H1 (cell line): ENCODE results near the gene MFAP3L. TPM values are rescaled to one million over a fixed set of nuclear protein-coding genes. Genes with fewer than 3 reads are reported as not detected.

ENCODE experiments used
- CTCF ChIA-PET: fragments of 300-600 bp; sonication (Branson Sonifier 250); formaldehyde crosslinking; loops from one replicate; lab custom pipeline; 2021; ENCODE audit not compliant: partially characterized antibody; lab: Charles Lee
- POLR2A ChIA-PET: fragments of 300-600 bp; sonication (Branson Sonifier 250); formaldehyde crosslinking; loops from one replicate; lab custom pipeline; 2021; ENCODE audit warnings: inconsistent platforms; ENCODE audit not compliant: partially characterized antibody; lab: Charles Lee
- DNase-seq, 2 experiments: peaks; one replicate each; pipeline versions ENCODE4 v3.0.0 to v3.0.0-alpha.2; 2010 to 2022; ENCODE audit warnings: low spot score in 2 of 2, low read depth in 1 of 2, mixed read lengths in 1 of 2
- FAIRE-seq: peaks from 2 replicates; lab custom pipeline; 2011; peaks lifted over from hg19 to GRCh38; lab: Jason Lieb, UNC
- H2AFZ ChIP-seq: 2 replicates; pipeline ENCODE4 v1.8.1; 2012; ENCODE audit warnings: low read length, inconsistent platforms
- H2AK5ac ChIP-seq: 2 replicates; pipeline ENCODE4 v1.6.1; 2013; ENCODE audit warnings: low read depth, low read length
- H2BK120ac ChIP-seq: replicated peaks from 2 replicates; pipeline ENCODE3; 2013; ENCODE audit warnings: low read depth, low read length, inconsistent platforms
- H2BK12ac ChIP-seq: 2 replicates; pipeline ENCODE4 v1.6.1; 2013; ENCODE audit warnings: low read depth, low read length
- H2BK15ac ChIP-seq: 2 replicates; pipeline ENCODE4 v1.6.1; 2013; ENCODE audit warnings: low read length
- H2BK20ac ChIP-seq: 2 replicates; pipeline ENCODE4 v1.6.1; 2013; ENCODE audit warnings: low read length
- H2BK5ac ChIP-seq: 2 replicates; pipeline ENCODE4 v1.6.1; 2013; ENCODE audit warnings: low read depth, low read length
- H3K14ac ChIP-seq: 2 replicates; pipeline ENCODE4 v1.6.1; 2013; ENCODE audit warnings: inconsistent platforms; ENCODE audit not compliant: insufficient read length
- H3K18ac ChIP-seq: 2 replicates; pipeline ENCODE4 v1.6.1; 2013; ENCODE audit warnings: low read length; ENCODE audit errors: extremely low read depth
- H3K23ac ChIP-seq: 2 replicates; pipeline ENCODE4 v1.6.1; 2013; ENCODE audit warnings: inconsistent platforms; ENCODE audit not compliant: insufficient read length
- H3K23me2 ChIP-seq: 2 replicates; pipeline ENCODE4 v1.6.1; 2013; ENCODE audit warnings: low read depth, low read length
- H3K27ac ChIP-seq: 2 replicates; pipeline ENCODE4 v1.6.1; 2011; ENCODE audit warnings: low read depth, low read length, inconsistent platforms
- H3K27me3 ChIP-seq, 4 experiments: replicated peaks in 1 of 4; 1 replicate in 1 of 4; 2 replicates in 3 of 4; pipeline versions ENCODE4 v1.6.1 to v1.8.1; 2011 to 2013; ENCODE audit warnings: low read length in 3 of 4, mild to moderate bottlenecking in 3 of 4, inconsistent platforms in 2 of 4, mixed read lengths in 2 of 4, moderate library complexity in 1 of 4; ENCODE audit not compliant: control insufficient read depth in 3 of 4, insufficient read depth in 3 of 4; ENCODE audit errors: extremely low read depth in 1 of 4
- H3K36me3 ChIP-seq, 4 experiments: 2 replicates each; pipeline versions ENCODE4 v1.6.1 to v1.8.1; 2011 to 2013; ENCODE audit warnings: mild to moderate bottlenecking in 4 of 4, low read length in 3 of 4, moderate library complexity in 2 of 4, control low read depth in 1 of 4, inconsistent platforms in 1 of 4; ENCODE audit not compliant: insufficient read depth in 4 of 4, control insufficient read depth in 2 of 4
- H3K4ac ChIP-seq: replicated peaks from 2 replicates; pipeline ENCODE3; 2013; ENCODE audit warnings: low read length, low read depth, mixed read lengths, inconsistent platforms; ENCODE audit not compliant: insufficient read length
- H3K4me1 ChIP-seq, 4 experiments: replicated peaks in 1 of 4; 1 replicate in 1 of 4; 2 replicates in 3 of 4; pipeline versions ENCODE4 v1.6.1 to v1.8.1; 2011 to 2013; ENCODE audit warnings: low read length in 3 of 4, inconsistent platforms in 2 of 4, mixed read lengths in 1 of 4; ENCODE audit not compliant: insufficient read depth in 4 of 4, control insufficient read depth in 3 of 4
- H3K4me2 ChIP-seq, 2 experiments: 2 replicates each; pipeline versions ENCODE4 v1.6.1 to v1.8.1; 2011 to 2013; ENCODE audit warnings: low read depth in 2 of 2, low read length in 2 of 2, control low read depth in 1 of 2, inconsistent platforms in 1 of 2, mild to moderate bottlenecking in 1 of 2; ENCODE audit not compliant: insufficient read depth in 1 of 2
- H3K4me3 ChIP-seq, 4 experiments: fragments of 200-600, 300-600 bp in 1 of 4; sonication (generic), shearing (Covaris generic), sonication (Bioruptor Twin) in 1 of 4; 2 replicates each; pipeline versions ENCODE4 v1.5.1 to v1.8.1; 2011 to 2016; ENCODE audit warnings: low read length in 4 of 4, low read depth in 3 of 4, control low read depth in 2 of 4, inconsistent platforms in 2 of 4, mild to moderate bottlenecking in 2 of 4, mixed read lengths in 1 of 4, moderate library complexity in 1 of 4; ENCODE audit not compliant: insufficient read depth in 2 of 4; ENCODE audit errors: extremely low read depth in 1 of 4
- H3K56ac ChIP-seq: replicated peaks from 2 replicates; pipeline ENCODE3; 2013; ENCODE audit warnings: low read depth, mild to moderate bottlenecking, mixed read lengths, low read length, inconsistent platforms; ENCODE audit not compliant: insufficient read length
- H3K79me1 ChIP-seq: 2 replicates; pipeline ENCODE4 v1.6.1; 2013; ENCODE audit warnings: low read depth, low read length, control low read depth
- H3K79me2 ChIP-seq, 2 experiments: 2 replicates each; pipeline versions ENCODE4 v1.6.1 to v1.8.1; 2012 to 2013; ENCODE audit warnings: low read length in 2 of 2, mild to moderate bottlenecking in 2 of 2, inconsistent platforms in 1 of 2; ENCODE audit not compliant: insufficient read depth in 2 of 2, control insufficient read depth in 1 of 2
- H3K9ac ChIP-seq, 4 experiments: replicated peaks in 1 of 4; 1 replicate in 1 of 4; 2 replicates in 3 of 4; pipeline versions ENCODE4 v1.6.1 to v1.8.1; 2011 to 2013; ENCODE audit warnings: low read depth in 3 of 4, low read length in 3 of 4, control low read depth in 2 of 4, mild to moderate bottlenecking in 2 of 4, moderate library complexity in 2 of 4, inconsistent platforms in 1 of 4; ENCODE audit errors: extremely low read depth in 1 of 4
- H3K9me3 ChIP-seq, 2 experiments: 2 replicates each; pipeline versions ENCODE4 v1.6.1 to v1.8.1; 2012 to 2013; ENCODE audit warnings: mild to moderate bottlenecking in 2 of 2, moderate library complexity in 2 of 2, control low read depth in 1 of 2, inconsistent platforms in 1 of 2, low read depth in 1 of 2, low read length in 1 of 2, mixed read lengths in 1 of 2; ENCODE audit not compliant: insufficient read depth in 2 of 2
- H4K20me1 ChIP-seq, 2 experiments: replicated peaks in 1 of 2; 2 replicates each; pipeline versions ENCODE3 to v1.8.1; 2011 to 2013; ENCODE audit warnings: inconsistent platforms in 2 of 2, low read length in 2 of 2, mild to moderate bottlenecking in 1 of 2; ENCODE audit not compliant: insufficient read depth in 2 of 2, control insufficient read depth in 1 of 2
- H4K5ac ChIP-seq: 2 replicates; pipeline ENCODE4 v1.6.1; 2013; ENCODE audit warnings: low read length, low read depth, mixed read lengths, inconsistent platforms; ENCODE audit not compliant: insufficient read length
- H4K8ac ChIP-seq: 2 replicates; pipeline ENCODE4 v1.8.0; 2013; ENCODE audit warnings: mild to moderate bottlenecking, moderate library complexity, low read length, inconsistent platforms; ENCODE audit not compliant: insufficient read depth; ENCODE audit errors: extremely low read depth
- H4K91ac ChIP-seq: replicated peaks from 2 replicates; pipeline ENCODE3; 2013; ENCODE audit warnings: low read length, mixed read lengths, inconsistent platforms; ENCODE audit not compliant: insufficient read length
- BRCA1 ChIP-seq: IDR thresholded peaks from 2 replicates; pipeline ENCODE4 v1.6.1; 2012; ENCODE audit warnings: low read depth, low read length, improper control_type of control experiment
- CBX5 ChIP-seq: fragments of 300-800, 300-1000 bp; sonication (generic); IDR thresholded peaks from 2 replicates; pipeline ENCODE4 v1.7.1; 2016; ENCODE audit warnings: antibody characterized with exemption, low read length, low read depth
- CEBPB ChIP-seq: IDR thresholded peaks from 2 replicates; pipeline ENCODE4 v1.6.1; 2012; ENCODE audit warnings: low read depth, low read length
- CHD2 ChIP-seq: IDR thresholded peaks from 2 replicates; pipeline ENCODE4 v1.6.1; 2012; ENCODE audit warnings: low read length, improper control_type of control experiment
- EZH2 ChIP-seq: fragments of 200-600 bp; sonication (generic); IDR thresholded peaks from 2 replicates; pipeline ENCODE4 v1.7.1; 2012; ENCODE audit warnings: low read depth, mild to moderate bottlenecking, moderate library complexity, low read length, inconsistent platforms; ENCODE audit not compliant: severe bottlenecking
- GABPA ChIP-seq: IDR thresholded peaks from 2 replicates; pipeline ENCODE4 v1.6.1; 2011; ENCODE audit warnings: mild to moderate bottlenecking, low read length, moderate library complexity, borderline replicate concordance; ENCODE audit not compliant: insufficient read depth
- GTF2F1 ChIP-seq: IDR thresholded peaks from 2 replicates; pipeline ENCODE4 v1.6.1; 2012; ENCODE audit warnings: low read depth, low read length, improper control_type of control experiment, borderline replicate concordance
- HDAC6 ChIP-seq: IDR thresholded peaks from one replicate; pipeline ENCODE4 v1.7.1; 2012; ENCODE audit warnings: low read depth, mild to moderate bottlenecking, inconsistent platforms, low read length, moderate library complexity
- MAFK ChIP-seq: IDR thresholded peaks from 2 replicates; pipeline ENCODE4 v1.6.1; 2012; ENCODE audit warnings: low read depth, mild to moderate bottlenecking, improper control_type of control experiment, low read length
- MAX ChIP-seq: IDR thresholded peaks from 2 replicates; pipeline ENCODE4 v1.6.1; 2012; ENCODE audit warnings: inconsistent platforms
- RBBP5 ChIP-seq: IDR thresholded peaks from 2 replicates; pipeline ENCODE4 v1.7.1; 2012; ENCODE audit warnings: low read depth, mild to moderate bottlenecking, inconsistent platforms, low read length, moderate library complexity, borderline replicate concordance
- RFX5 ChIP-seq: IDR thresholded peaks from 2 replicates; pipeline ENCODE4 v1.6.1; 2011; ENCODE audit warnings: low read depth, low read length, improper control_type of control experiment, borderline replicate concordance
- SIRT6 ChIP-seq: IDR thresholded peaks from one replicate; pipeline ENCODE4 v1.7.1; 2012; ENCODE audit warnings: low read length, inconsistent platforms
- SP4 ChIP-seq: IDR thresholded peaks from 2 replicates; pipeline ENCODE4 v1.6.1; 2012; ENCODE audit warnings: low read length, inconsistent platforms
- TAF7 ChIP-seq: optimal IDR thresholded peaks from 2 replicates; pipeline ENCODE3; 2011; ENCODE audit warnings: low read depth, mild to moderate bottlenecking, inconsistent platforms, low read length, moderate library complexity, borderline replicate concordance
- whole genome bisulfite sequencing, 2 experiments: shearing (Covaris generic) in 1 of 2; methylation state at CpG; one replicate each; pipeline versions ENCODE4 v1.1.6 to v1.1.7; 2013 to 2015; ENCODE audit warnings: low lambda C conversion rate in 2 of 2, mixed read lengths in 2 of 2, inconsistent platforms in 1 of 2, low coverage in 1 of 2, missing lambda C conversion rate in 1 of 2; ENCODE audit not compliant: insufficient replicate concordance in 2 of 2, insufficient coverage in 1 of 2, insufficient read length in 1 of 2; ENCODE audit errors: extremely low coverage in 1 of 2, missing lambda C conversion rate in 1 of 2; 5-methylcytosine and 5-hydroxymethylcytosine counted together
- polyA plus RNA-seq, 7 experiments: library from polyadenylated mRNA; depleted of rRNA in 3 of 7; stranded (reverse) in 5 of 7; unstranded in 2 of 7; fragments of >200 nt in 5 of 7; fragments of 200-250 nt in 2 of 7; gene quantifications; 1 replicate in 5 of 7; 2 replicates in 1 of 7; 4 replicates in 1 of 7; pipeline versions ENCODE4 v1.2.1 to v1.2.3, GENCODE V29; 2011 to 2013; ENCODE audit warnings: missing spikeins in 2 of 7, mixed read lengths in 2 of 7
- total RNA-seq: library from RNA; stranded (reverse); fragmentation: NEBNext Ultra II Directional; extraction: Animal tissue kit (Norgen Biotek cat#: 25700); gene quantifications from 2 replicates; pipeline ENCODE4 v1.2.1, GENCODE V29; 2021

Gene MFAP3L
- total and polyA plus RNA-seq, 2 of the 8 experiments (the other 6 are each of a cell fraction or from before 2014, with no cell fraction given) = 7.0 to 9.8 TPM

GRCh38 chr4:169955521-169955920 lies 70.7 kb downstream of the MFAP3L start:
- Histone ChIP-seq H4K20me1 (no peaks in the 10 kb centered on the region), H3K4me2 (no peak overlapping the region), H2AFZ (no peak overlapping the region), H3K79me2 (no peaks in the 10 kb centered on the region), H2BK20ac (no peak overlapping the region), H3K14ac (no peak overlapping the region), H3K23me2 (no peaks in the 10 kb centered on the region), H2BK120ac (no peak overlapping the region), H3K79me1 (no peaks in the 10 kb centered on the region), H3K9ac (no peak overlapping the region), H3K27ac (no peak overlapping the region), H3K9me3 (no peaks in the 10 kb centered on the region), H2BK15ac (no peak overlapping the region), H4K91ac (no peak overlapping the region), H3K4ac (no peak overlapping the region), H3K4me3 (no peak overlapping the region), H4K8ac (no peak overlapping the region; the same call in 1 of the 2 replicates), H3K23ac (no peak overlapping the region), H2BK12ac (no peak overlapping the region), H3K18ac (no peak overlapping the region), H2BK5ac (no peak overlapping the region), H2AK5ac (no peak overlapping the region), H3K27me3 (no peaks in the 10 kb centered on the region), H4K5ac (no peak overlapping the region), H3K56ac (no peak overlapping the region), H3K36me3 (no peaks in the 10 kb centered on the region), H3K4me1 (peaks cover 0 to 9% (median 7%) of the 10 kb centered on the region in 4 experiments; a peak in 5 of 7 replicates)
- no peak for FAIRE-seq
- ChIA-PET CTCF (interaction anchor here (1.2 to 1.8 kb wide), 3 partner anchors 15 to 25 kb away, joined by 4 to 9 read pairs (median 5); no protein-coding TSS in a partner anchor), POLR2A (no interaction called here)
- WGBS, 2 experiments = 96% methylated on average over 5 of the region's 5 CpGs; no CpG with 5 or more reads in 1 of the 2 experiments
- DNase-seq = no peak
- TF ChIP-seq CEBPB (no peak), CHD2 (no peak), GABPA (no peak), RFX5 (no peak), GTF2F1 (no peak), EZH2 (no peak), MAX (no peak), MAFK (no peak), RBBP5 (no peak), SIRT6 (no peak), CBX5 (no peak), BRCA1 (no peak), HDAC6 (no peak), TAF7 (no peak), SP4 (no peak)
